Natural killer cell (primary cell): ENCODE data around the gene IFITM10. TPM values are rescaled to one million over a fixed set of nuclear protein-coding genes. Genes with fewer than 3 reads are reported as not detected.

ENCODE experiments used
- ATAC-seq, 3 donors: fragments of 150-1000 bp in 2 of 3; fragments of 200-7000 bp in 1 of 3; cut with Tn5 transposase; 1 replicate in 1 of 3; 2 replicates in 2 of 3; pipeline ENCODE4 v1.10.0; 2021; ENCODE audit warnings: mild to moderate bottlenecking in 2 of 3, moderate library complexity in 2 of 3
- DNase-seq, 2 donors: peaks; one replicate each; pipeline versions ENCODE4 v3.0.0 to v3.0.0-alpha.2; 2013 to 2021; ENCODE audit warnings: mixed read lengths in 1 of 2
- H3K27ac ChIP-seq: one replicate; pipeline ENCODE4 v1.5.1; 2013; ENCODE audit warnings: mild to moderate bottlenecking, low read length
- H3K27me3 ChIP-seq: one replicate; pipeline ENCODE4 v1.6.1; 2013; ENCODE audit warnings: low read length; ENCODE audit not compliant: control insufficient read depth, insufficient read depth
- H3K36me3 ChIP-seq: one replicate; pipeline ENCODE4 v1.6.1; 2013; ENCODE audit warnings: low read length; ENCODE audit not compliant: control insufficient read depth, insufficient read depth
- H3K4me1 ChIP-seq: one replicate; pipeline ENCODE4 v1.6.1; 2013; ENCODE audit warnings: low read length; ENCODE audit not compliant: control insufficient read depth, insufficient read depth
- H3K4me3 ChIP-seq: one replicate; pipeline ENCODE4 v1.5.1; 2013; ENCODE audit warnings: low read length
- H3K9me3 ChIP-seq: one replicate; pipeline ENCODE4 v1.6.1; 2013; ENCODE audit warnings: low read length; ENCODE audit not compliant: control insufficient read depth, insufficient read depth
- H3K27ac Mint-ChIP-seq, 2 donors: one replicate each; pipeline ENCODE4 v1.8.0; 2022; ENCODE audit warnings: mild to moderate bottlenecking in 2 of 2, mixed read lengths in 2 of 2, moderate library complexity in 1 of 2
- H3K27me3 Mint-ChIP-seq, 2 donors: one replicate each; pipeline ENCODE4 v1.8.0; 2022; ENCODE audit warnings: low read depth in 2 of 2, mixed read lengths in 2 of 2
- H3K36me3 Mint-ChIP-seq: one replicate; pipeline ENCODE4 v1.8.0; 2022; ENCODE audit warnings: mixed read lengths
- H3K4me1 Mint-ChIP-seq, 2 donors: one replicate each; pipeline ENCODE4 v1.8.0; 2022; ENCODE audit warnings: mixed read lengths in 2 of 2
- H3K4me3 Mint-ChIP-seq: one replicate; pipeline ENCODE4 v1.8.0; 2022; ENCODE audit warnings: mild to moderate bottlenecking, moderate library complexity, mixed read lengths
- H3K9me3 Mint-ChIP-seq, 2 donors: one replicate each; pipeline ENCODE4 v1.8.0; 2022; ENCODE audit warnings: mixed read lengths in 2 of 2
- WGBS: methylation state at CpG from one replicate; pipeline ENCODE4 v1.1.7; 2013; ENCODE audit warnings: missing lambda C conversion rate; ENCODE audit not compliant: insufficient coverage; 5-methylcytosine and 5-hydroxymethylcytosine counted together
- intact Hi-C: fragments of 100-400 bp; cut with micrococcal nuclease; formaldehyde crosslinking; loops from one replicate; pipeline ENCODE4 v1.14.2; 2022
- total RNA-seq, 4 donors: library from RNA; stranded (reverse); fragments of 120-200 nt in 1 of 4; gene quantifications; one replicate each; pipeline versions ENCODE4 v1.2.3 to v1.2.4, GENCODE V29; 2013 to 2022
- TF ChIP-seq, protein P1 (sequence below): fragments of 200-600 bp; IDR thresholded peaks from one replicate; pipeline ENCODE4 v1.8.0; 2022; ENCODE audit warnings: antibody characterized with exemption

The IFITM10 gene
- total RNA-seq, 3 donors from 2014 or later (not counting 1 experiment from before 2014, with no cell fraction given) = 5.5 to 8.1 (median 6.5) TPM

DNA sequence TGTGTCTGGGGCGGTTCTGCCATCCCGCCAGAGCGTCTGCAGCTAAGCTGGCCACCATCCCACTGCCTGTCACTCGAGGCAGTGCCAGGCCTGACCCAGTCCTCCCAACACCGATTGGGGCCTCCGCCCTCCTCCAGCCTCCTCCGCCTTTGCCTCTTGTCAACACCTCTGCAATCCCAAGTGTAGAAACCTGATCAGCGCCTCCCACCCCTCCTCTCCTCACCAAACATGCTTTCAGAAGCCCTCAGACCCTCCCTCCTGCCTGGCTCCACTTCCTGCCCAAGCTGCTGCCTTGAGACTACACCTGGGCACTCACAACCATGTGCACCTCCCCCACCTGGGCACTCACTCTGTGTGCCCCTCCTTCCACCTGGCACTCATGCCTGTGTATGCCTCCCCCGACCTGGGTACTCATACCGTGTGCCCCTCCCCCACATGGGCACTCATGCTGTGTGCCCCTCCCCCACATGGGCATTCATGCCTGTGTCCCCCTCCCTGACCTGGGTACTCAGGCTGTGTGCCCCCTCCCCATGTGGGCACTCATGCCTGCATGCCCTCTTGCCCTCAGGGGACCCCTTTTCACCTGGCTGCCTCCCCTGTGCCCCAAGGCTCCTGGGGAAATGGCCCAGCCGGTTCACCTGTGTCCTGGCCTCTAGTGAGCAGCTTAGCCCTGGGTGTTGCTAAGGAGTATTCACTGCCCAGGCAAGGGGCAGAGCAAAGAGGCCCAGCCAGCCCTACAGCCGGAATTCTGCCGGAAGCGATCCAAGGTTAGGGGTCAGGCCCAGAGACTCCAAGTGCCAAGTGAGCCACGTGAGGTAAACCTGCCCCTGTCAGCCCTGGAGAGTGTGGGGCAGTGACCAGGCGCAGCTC is 5.5 kb upstream of the IFITM10 start:
- no peaks in the 10 kb centered on the region for H3K36me3 Mint-ChIP-seq
- Histone ChIP-seq H3K4me1 (peaks cover 97% of the 10 kb centered on the region), H3K27me3 (no peaks in the 10 kb centered on the region), H3K36me3 (peaks cover 45% of the 10 kb centered on the region), H3K9me3 (no peaks in the 10 kb centered on the region), H3K4me3 (no peak overlapping the region), H3K27ac (no peak overlapping the region)
- intact Hi-C loops = loop anchor here (2.0 kb wide), 1 partner anchor 61 kb away; no protein-coding TSS in a partner anchor
- WGBS = 63% methylated on average over 15 of the region's 16 CpGs
- peak overlapping the region; percentile 64 for H3K4me3 Mint-ChIP-seq
- ATAC-seq (no peak), DNase-seq (peak in 1 of 2 donors; percentile 42)
- TF ChIP-seq, protein P1, sequence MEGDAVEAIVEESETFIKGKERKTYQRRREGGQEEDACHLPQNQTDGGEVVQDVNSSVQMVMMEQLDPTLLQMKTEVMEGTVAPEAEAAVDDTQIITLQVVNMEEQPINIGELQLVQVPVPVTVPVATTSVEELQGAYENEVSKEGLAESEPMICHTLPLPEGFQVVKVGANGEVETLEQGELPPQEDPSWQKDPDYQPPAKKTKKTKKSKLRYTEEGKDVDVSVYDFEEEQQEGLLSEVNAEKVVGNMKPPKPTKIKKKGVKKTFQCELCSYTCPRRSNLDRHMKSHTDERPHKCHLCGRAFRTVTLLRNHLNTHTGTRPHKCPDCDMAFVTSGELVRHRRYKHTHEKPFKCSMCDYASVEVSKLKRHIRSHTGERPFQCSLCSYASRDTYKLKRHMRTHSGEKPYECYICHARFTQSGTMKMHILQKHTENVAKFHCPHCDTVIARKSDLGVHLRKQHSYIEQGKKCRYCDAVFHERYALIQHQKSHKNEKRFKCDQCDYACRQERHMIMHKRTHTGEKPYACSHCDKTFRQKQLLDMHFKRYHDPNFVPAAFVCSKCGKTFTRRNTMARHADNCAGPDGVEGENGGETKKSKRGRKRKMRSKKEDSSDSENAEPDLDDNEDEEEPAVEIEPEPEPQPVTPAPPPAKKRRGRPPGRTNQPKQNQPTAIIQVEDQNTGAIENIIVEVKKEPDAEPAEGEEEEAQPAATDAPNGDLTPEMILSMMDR = no peak
- no peaks in the 10 kb centered on the region for H3K9me3 Mint-ChIP-seq
- peak overlapping the region; percentile 26 to 93 for H3K27ac Mint-ChIP-seq
- H3K27me3 Mint-ChIP-seq = no peaks in the 10 kb centered on the region
- H3K4me1 Mint-ChIP-seq = peaks cover 47 to 91% of the 10 kb centered on the region in 2 donors

DNA sequence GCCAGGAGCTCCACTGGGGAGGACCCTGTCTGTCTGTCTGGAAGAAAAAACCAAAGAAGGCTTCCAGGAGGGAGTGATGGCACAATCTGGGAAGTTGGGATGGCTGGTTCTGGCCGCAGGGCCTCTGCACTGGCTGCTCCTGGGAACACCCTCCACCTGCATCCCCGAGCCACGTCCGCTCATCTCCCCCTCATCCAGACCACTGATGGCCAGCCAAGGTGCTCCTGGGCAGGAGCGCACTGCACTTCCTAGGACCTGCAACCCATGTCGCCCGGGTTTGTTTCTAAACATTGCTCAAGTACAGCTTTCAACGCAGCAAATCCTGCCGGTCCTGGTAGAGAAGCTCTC is 4.9 kb upstream of the IFITM10 start:
- no peak overlapping the region for H3K27ac ChIP-seq
- no peaks in the 10 kb centered on the region for H3K9me3 ChIP-seq
- H3K27me3 Mint-ChIP-seq = peaks cover 0 to 3% of the 10 kb centered on the region in 2 donors
- no peaks in the 10 kb centered on the region for H3K27me3 ChIP-seq
- TF ChIP-seq, protein P1 = no peak
- intact Hi-C loops = no loop called here
- 87% methylated on average over 9 of the region's 9 CpGs for WGBS
- H3K4me1 Mint-ChIP-seq = peaks cover 51 to 91% of the 10 kb centered on the region in 2 donors
- peaks cover 97% of the 10 kb centered on the region for H3K4me1 ChIP-seq
- ATAC-seq (no peak), DNase-seq (no peak)
- no peak overlapping the region for H3K4me3 ChIP-seq
- H3K27ac Mint-ChIP-seq = peak overlapping the region; percentile 46 to 93
- no peaks in the 10 kb centered on the region for H3K9me3 Mint-ChIP-seq
- no peaks in the 10 kb centered on the region for H3K36me3 Mint-ChIP-seq
- peaks cover 39% of the 10 kb centered on the region for H3K36me3 ChIP-seq
- peak overlapping the region; percentile 50 for H3K4me3 Mint-ChIP-seq

DNA sequence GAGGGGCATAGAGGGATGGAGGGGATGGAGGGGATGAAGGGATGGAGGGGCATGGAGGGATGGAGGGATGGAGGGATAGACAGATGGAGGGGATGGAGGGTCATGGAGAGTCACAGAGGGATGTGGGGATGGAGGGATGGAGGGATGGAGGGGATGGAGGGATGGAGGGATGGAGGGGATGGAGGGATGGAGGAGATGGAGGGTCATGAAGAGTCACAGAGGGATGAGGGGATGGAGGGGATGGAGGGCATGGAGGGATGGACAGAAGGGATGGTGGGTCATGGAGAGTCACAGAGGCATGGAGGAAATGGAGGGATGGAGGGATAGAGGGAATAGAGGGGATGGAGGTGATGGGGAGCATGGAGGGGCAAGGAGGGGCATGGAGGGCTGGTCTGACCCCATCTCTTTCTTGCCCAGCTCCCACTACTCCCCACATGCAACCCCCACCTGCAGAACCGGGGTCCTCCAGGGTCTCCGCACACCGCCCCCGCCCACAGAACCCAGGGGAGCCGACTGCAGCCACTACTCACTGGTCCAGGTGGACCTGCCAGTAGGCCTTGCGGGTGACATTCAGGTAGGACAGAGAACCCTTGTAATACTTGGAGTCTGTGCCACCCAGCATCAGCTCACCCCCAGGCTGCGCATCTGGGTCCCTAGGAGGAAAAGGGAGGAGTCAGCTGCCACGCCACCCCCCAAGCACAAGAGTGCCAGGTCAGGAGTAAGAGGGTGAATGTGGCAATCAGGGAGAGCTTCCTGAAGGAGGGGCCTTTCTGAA is 4.2 kb upstream of the IFITM10 start:
- no peaks in the 10 kb centered on the region for H3K9me3 ChIP-seq
- H3K27me3 ChIP-seq = peaks cover 4% of the 10 kb centered on the region
- H3K4me3 ChIP-seq = no peak overlapping the region
- ATAC-seq (no peak), DNase-seq (no peak)
- peaks cover 97% of the 10 kb centered on the region for H3K4me1 ChIP-seq
- Mint-ChIP-seq H3K36me3 (no peaks in the 10 kb centered on the region), H3K27ac (peak overlapping the region; percentile 46 to 93), H3K4me1 (peaks cover 58 to 95% of the 10 kb centered on the region in 2 donors), H3K9me3 (no peaks in the 10 kb centered on the region), H3K27me3 (peaks cover 0 to 10% of the 10 kb centered on the region in 2 donors), H3K4me3 (peak overlapping the region; percentile 66)
- H3K27ac ChIP-seq = no peak overlapping the region
- 91% methylated on average over 8 of the region's 8 CpGs for WGBS
- TF ChIP-seq, protein P1 = no peak
- intact Hi-C loops = no loop called here
- H3K36me3 ChIP-seq = peaks cover 32% of the 10 kb centered on the region
